Ectodermal cell (in vitro differentiated cells): Measurements from ENCODE around the gene EXOG.

Experiments
- H3K27ac ChIP-seq: 2 replicates; pipeline ENCODE4 v1.7.0; 2013; ENCODE audit warnings: mild to moderate bottlenecking, low read depth, low read length; ENCODE audit not compliant: insufficient read depth, poor library complexity, severe bottlenecking
- H3K27me3 ChIP-seq: 2 replicates; pipeline ENCODE4 v1.7.0; 2013; ENCODE audit warnings: mild to moderate bottlenecking, low read length; ENCODE audit not compliant: insufficient read depth, control insufficient read depth, poor library complexity, severe bottlenecking
- H3K36me3 ChIP-seq: one replicate; pipeline ENCODE4 v1.7.0; 2013; ENCODE audit warnings: low read length; ENCODE audit not compliant: control insufficient read depth, insufficient read depth
- H3K4me1 ChIP-seq: one replicate; pipeline ENCODE4 v1.7.0; 2013; ENCODE audit warnings: low read length; ENCODE audit not compliant: control insufficient read depth, insufficient read depth
- H3K4me3 ChIP-seq: 2 replicates; pipeline ENCODE4 v1.7.0; 2013; ENCODE audit warnings: low read depth, low read length, control low read depth; ENCODE audit not compliant: insufficient read depth
- H3K9me3 ChIP-seq: 2 replicates; pipeline ENCODE4 v1.7.0; 2013; ENCODE audit warnings: mild to moderate bottlenecking, low read length, moderate library complexity; ENCODE audit not compliant: control insufficient read depth
- WGBS, 2 experiments: methylation state at CpG; one replicate each; pipeline ENCODE4 v1.1.7; 2013; ENCODE audit warnings: missing lambda C conversion rate in 2 of 2; 5-methylcytosine and 5-hydroxymethylcytosine counted together

Gene EXOG

GRCh38 chr3:38553071-38553470 lies 56.9 kb downstream of the EXOG start:
- no peak overlapping the region for H3K27ac ChIP-seq
- 95 to 97% methylated on average over 1 to 2 of the region's 2 CpGs for WGBS, 2 experiments
- H3K4me1 ChIP-seq = no peaks in the 10 kb centered on the region
- H3K36me3 ChIP-seq = no peaks in the 10 kb centered on the region
- H3K4me3 ChIP-seq = no peak overlapping the region
- H3K27me3 ChIP-seq = no peaks in the 10 kb centered on the region
- H3K9me3 ChIP-seq = no peaks in the 10 kb centered on the region

GRCh38 chr3:38554127-38554827 lies 58.1 kb downstream of the EXOG start:
- Histone ChIP-seq H3K4me1 (no peaks in the 10 kb centered on the region), H3K27me3 (no peaks in the 10 kb centered on the region), H3K36me3 (no peaks in the 10 kb centered on the region), H3K9me3 (no peaks in the 10 kb centered on the region), H3K27ac (no peak overlapping the region), H3K4me3 (no peak overlapping the region)
- 92% methylated on average over 8 of the region's 8 CpGs for WGBS, 2 experiments

- H3K27me3 ChIP-seq = no peaks in the 10 kb centered on the region
- H3K36me3 ChIP-seq = no peaks in the 10 kb centered on the region
- 89 to 92% methylated on average over 6 of the region's 6 CpGs for WGBS, 2 experiments
- no peaks in the 10 kb centered on the region for H3K4me1 ChIP-seq
- H3K27ac ChIP-seq = no peak overlapping the region
- no peaks in the 10 kb centered on the region for H3K9me3 ChIP-seq
- no peak overlapping the region for H3K4me3 ChIP-seq
Measured at GRCh38 chr3:38555149-38555840, 59.2 kb downstream of the EXOG start.

GRCh38 chr3:38555926-38556325 lies 59.8 kb downstream of the EXOG start:
- H3K36me3 ChIP-seq = no peaks in the 10 kb centered on the region
- no peaks in the 10 kb centered on the region for H3K27me3 ChIP-seq
- WGBS, 2 experiments = 93 to 96% methylated on average over 2 of the region's 2 CpGs
- no peak overlapping the region for H3K27ac ChIP-seq
- no peaks in the 10 kb centered on the region for H3K9me3 ChIP-seq
- H3K4me3 ChIP-seq = no peak overlapping the region
- no peaks in the 10 kb centered on the region for H3K4me1 ChIP-seq

- Histone ChIP-seq H3K4me3 (no peak overlapping the region), H3K36me3 (no peaks in the 10 kb centered on the region), H3K27ac (no peak overlapping the region), H3K9me3 (no peaks in the 10 kb centered on the region), H3K4me1 (no peaks in the 10 kb centered on the region), H3K27me3 (no peaks in the 10 kb centered on the region)
- 89 to 97% methylated on average over 4 of the region's 4 CpGs for WGBS, 2 experiments
Measured at GRCh38 chr3:38556640-38557358, 60.7 kb downstream of the EXOG start.

GRCh38 chr3:38558864-38559263 lies 62.7 kb downstream of the EXOG start:
- H3K4me3 ChIP-seq = no peak overlapping the region
- no peaks in the 10 kb centered on the region for H3K36me3 ChIP-seq
- no peaks in the 10 kb centered on the region for H3K27me3 ChIP-seq
- WGBS, 2 experiments = 84 to 87% methylated on average over 1 of the region's 1 CpG
- no peaks in the 10 kb centered on the region for H3K4me1 ChIP-seq
- H3K9me3 ChIP-seq = no peaks in the 10 kb centered on the region
- H3K27ac ChIP-seq = no peak overlapping the region

GRCh38 chr3:38560284-38560683 lies 64.1 kb downstream of the EXOG start:
- Histone ChIP-seq H3K27me3 (no peaks in the 10 kb centered on the region), H3K27ac (no peak overlapping the region), H3K36me3 (no peaks in the 10 kb centered on the region), H3K4me1 (no peaks in the 10 kb centered on the region), H3K4me3 (no peak overlapping the region), H3K9me3 (no peaks in the 10 kb centered on the region)
- 96 to 97% methylated on average over 6 of the region's 6 CpGs for WGBS, 2 experiments

- Histone ChIP-seq H3K27me3 (no peaks in the 10 kb centered on the region), H3K9me3 (no peaks in the 10 kb centered on the region), H3K4me1 (no peaks in the 10 kb centered on the region), H3K36me3 (no peaks in the 10 kb centered on the region), H3K27ac (no peak overlapping the region), H3K4me3 (no peak overlapping the region)
- 97 to 98% methylated on average over 7 of the region's 7 CpGs for WGBS, 2 experiments
Measured at GRCh38 chr3:38560996-38561717, 65.0 kb downstream of the EXOG start.

- Histone ChIP-seq H3K27me3 (no peaks in the 10 kb centered on the region), H3K9me3 (no peaks in the 10 kb centered on the region), H3K4me3 (no peak overlapping the region), H3K4me1 (no peaks in the 10 kb centered on the region), H3K36me3 (no peaks in the 10 kb centered on the region), H3K27ac (no peak overlapping the region)
- WGBS, 2 experiments = 88% methylated on average over 10 of the region's 10 CpGs
Measured at GRCh38 chr3:38561746-38562466, 65.8 kb downstream of the EXOG start.
